ENCODE results near the gene SURF1. TPM values are rescaled to one million over a fixed set of nuclear protein-coding genes. Genes with fewer than 3 reads are reported as not detected.

SURF1 gene
- polyA plus RNA-seq, 3 donors: 60.5 to 140 (median 98.4) TPM

GRCh38 chr9:133403766-133404453 is 47.6 kb upstream of the SURF1 start:
- no peak overlapping the region for H3K9ac ChIP-seq (ENCODE audit: insufficient read depth, low read length, poor library complexity, severe bottlenecking)
- H4K20me1 ChIP-seq (ENCODE audit: insufficient read depth, low read length): peaks cover 9% of the 10 kb centered on the region
- Mint-ChIP-seq H3K36me3 (peaks cover 35 to 49% of the 10 kb centered on the region in 2 donors), H3K27ac (no peak overlapping the region), H3K27me3 (ENCODE audit: low read depth in 3 of 3) (peaks cover 0 to 1% (median 1%) of the 10 kb centered on the region in 3 donors), H3K9me3 (no peaks in the 10 kb centered on the region), H3K4me3 (no peak overlapping the region), H3K4me1 (no peaks in the 10 kb centered on the region)
- H3K9me3 ChIP-seq (replicated peaks in 1 of 2; ENCODE audit: control insufficient read depth in 1 of 2, insufficient read depth in 1 of 2, low read length in 2 of 2): no peaks in the 10 kb centered on the region
- H2AFZ ChIP-seq (ENCODE audit: insufficient read depth, low read depth, low read length, poor library complexity, severe bottlenecking): no peak overlapping the region
- H3K4me1 ChIP-seq (ENCODE audit: control insufficient read depth in 1 of 2, insufficient read depth in 2 of 2, low read length in 2 of 2): no peaks in the 10 kb centered on the region
- H3K79me2 ChIP-seq (ENCODE audit: insufficient read depth, low read length): no peaks in the 10 kb centered on the region
- H3K4me2 ChIP-seq (replicated peaks; ENCODE audit: extremely low read depth, low read length, poor library complexity, severe bottlenecking): no peak overlapping the region
- 80% methylated on average over 14 of the region's 16 CpGs for WGBS (ENCODE audit: insufficient coverage)
- TF ChIP-seq CTCF (IDR thresholded peaks at IDR 0.05): peak; percentile 45
- H3K27ac ChIP-seq (ENCODE audit: low read depth in 1 of 2, low read length in 2 of 2): no peak overlapping the region
- DNase-seq: peak in 1 of 3 donors; percentile 5
- no peak overlapping the region for H3K4me3 ChIP-seq (replicated peaks in 1 of 3; ENCODE audit: low read depth in 2 of 3, low read length in 3 of 3)
- peaks cover 50 to 54% of the 10 kb centered on the region in 2 donors for H3K36me3 ChIP-seq (replicated peaks in 1 of 2; ENCODE audit: control insufficient read depth in 1 of 2, insufficient read depth in 2 of 2, low read length in 2 of 2)
- intact Hi-C loops (cut with micrococcal nuclease): loop anchor here in 1 of 2 donors (10.0 kb wide), 1 partner anchor 169 kb away; no protein-coding TSS in a partner anchor
- H3K27me3 ChIP-seq (ENCODE audit: control insufficient read depth in 2 of 2, insufficient read depth in 2 of 2, low read length in 2 of 2): no peaks in the 10 kb centered on the region

GRCh38 chr9:133402689-133403088 is 46.4 kb upstream of the SURF1 start:
- H3K4me3 ChIP-seq (replicated peaks in 1 of 3; ENCODE audit: low read depth in 2 of 3, low read length in 3 of 3): no peak overlapping the region
- H3K4me3 Mint-ChIP-seq: no peak overlapping the region
- no peaks in the 10 kb centered on the region for H3K4me1 Mint-ChIP-seq
- H3K4me2 ChIP-seq (replicated peaks; ENCODE audit: extremely low read depth, low read length, poor library complexity, severe bottlenecking): no peak overlapping the region
- H3K36me3 Mint-ChIP-seq: peaks cover 28 to 37% of the 10 kb centered on the region in 2 donors
- H3K27me3 Mint-ChIP-seq (ENCODE audit: low read depth in 3 of 3): peaks cover 1 to 4% (median 1%) of the 10 kb centered on the region in 3 donors
- H3K27me3 ChIP-seq (ENCODE audit: control insufficient read depth in 2 of 2, insufficient read depth in 2 of 2, low read length in 2 of 2): no peaks in the 10 kb centered on the region
- intact Hi-C loops (cut with micrococcal nuclease): loop anchor here in 1 of 2 donors (10.0 kb wide), 1 partner anchor 168 kb away; no protein-coding TSS in a partner anchor
- no peak overlapping the region for H2AFZ ChIP-seq (ENCODE audit: insufficient read depth, low read depth, low read length, poor library complexity, severe bottlenecking)
- H3K27ac ChIP-seq (ENCODE audit: low read depth in 1 of 2, low read length in 2 of 2): no peak overlapping the region
- peaks cover 9% of the 10 kb centered on the region for H4K20me1 ChIP-seq (ENCODE audit: insufficient read depth, low read length)
- H3K36me3 ChIP-seq (replicated peaks in 1 of 2; ENCODE audit: control insufficient read depth in 1 of 2, insufficient read depth in 2 of 2, low read length in 2 of 2): peaks cover 40 to 43% of the 10 kb centered on the region in 2 donors
- no peak overlapping the region for H3K9ac ChIP-seq (ENCODE audit: insufficient read depth, low read length, poor library complexity, severe bottlenecking)
- DNase-seq: no peak
- H3K9me3 ChIP-seq (replicated peaks in 1 of 2; ENCODE audit: control insufficient read depth in 1 of 2, insufficient read depth in 1 of 2, low read length in 2 of 2): no peaks in the 10 kb centered on the region
- WGBS (ENCODE audit: insufficient coverage): 78% methylated on average over 7 of the region's 7 CpGs
- H3K4me1 ChIP-seq (ENCODE audit: control insufficient read depth in 1 of 2, insufficient read depth in 2 of 2, low read length in 2 of 2): no peaks in the 10 kb centered on the region
- TF ChIP-seq CTCF (IDR thresholded peaks at IDR 0.05): no peak
- H3K9me3 Mint-ChIP-seq: no peaks in the 10 kb centered on the region
- H3K79me2 ChIP-seq (ENCODE audit: insufficient read depth, low read length): no peaks in the 10 kb centered on the region
- H3K27ac Mint-ChIP-seq: no peak overlapping the region

All from CD14-positive monocyte (primary cell).